ENCODE data around the gene CALML3. TPM values are rescaled to one million over a fixed set of nuclear protein-coding genes. Genes with fewer than 3 reads are reported as not detected.

Gene CALML3
- total RNA-seq, 1 donor from 2014 or later: not detected

GRCh38 chr10:5506751-5507648, 17.8 kb upstream of the CALML3 start:
- intact Hi-C loops (cut with micrococcal nuclease): no loop called here
- Histone ChIP-seq H3K27ac (replicated peaks) (no peak overlapping the region), H3K9me3 (replicated peaks) (no peaks in the 10 kb centered on the region), H3K27me3 (ENCODE audit: low read depth) (peaks cover 17% of the 10 kb centered on the region), H3K4me3 (no peak overlapping the region), H3K4me1 (no peaks in the 10 kb centered on the region), H3K36me3 (no peaks in the 10 kb centered on the region)
- TF ChIP-seq CTCF (IDR thresholded peaks at IDR 0.05; ENCODE audit: borderline replicate concordance): no peak
- DNase-seq: no peak

- Histone ChIP-seq H3K4me3 (no peak overlapping the region), H3K36me3 (no peaks in the 10 kb centered on the region), H3K4me1 (no peaks in the 10 kb centered on the region), H3K27me3 (ENCODE audit: low read depth) (peaks cover 10% of the 10 kb centered on the region), H3K9me3 (replicated peaks) (no peaks in the 10 kb centered on the region), H3K27ac (replicated peaks) (no peak overlapping the region)
- intact Hi-C loops (cut with micrococcal nuclease): no loop called here
- no peak for DNase-seq
- no peak for TF ChIP-seq CTCF (IDR thresholded peaks at IDR 0.05; ENCODE audit: borderline replicate concordance)
Observed at GRCh38 chr10:5507649-5508131, 17.1 kb upstream of the CALML3 start.

- no peak overlapping the region for H3K4me3 ChIP-seq
- no peaks in the 10 kb centered on the region for H3K9me3 ChIP-seq (replicated peaks)
- no peak overlapping the region for H3K27ac ChIP-seq (replicated peaks)
- H3K4me1 ChIP-seq: no peaks in the 10 kb centered on the region
- H3K36me3 ChIP-seq: no peaks in the 10 kb centered on the region
- H3K27me3 ChIP-seq (ENCODE audit: low read depth): peaks cover 7% of the 10 kb centered on the region
- intact Hi-C loops (cut with micrococcal nuclease): no loop called here
- DNase-seq: no peak
- no peak for TF ChIP-seq CTCF (IDR thresholded peaks at IDR 0.05; ENCODE audit: borderline replicate concordance)
Observed at GRCh38 chr10:5508161-5508604, 16.6 kb upstream of the CALML3 start.

GRCh38 chr10:5508786-5509185, 16.0 kb upstream of the CALML3 start:
- no peak for DNase-seq
- peaks cover 12% of the 10 kb centered on the region for H3K27me3 ChIP-seq (ENCODE audit: low read depth)
- intact Hi-C loops (cut with micrococcal nuclease): no loop called here
- no peaks in the 10 kb centered on the region for H3K9me3 ChIP-seq (replicated peaks)
- no peaks in the 10 kb centered on the region for H3K36me3 ChIP-seq
- H3K27ac ChIP-seq (replicated peaks): no peak overlapping the region
- H3K4me3 ChIP-seq: no peak overlapping the region
- H3K4me1 ChIP-seq: no peaks in the 10 kb centered on the region
- TF ChIP-seq CTCF (IDR thresholded peaks at IDR 0.05; ENCODE audit: borderline replicate concordance): no peak

- TF ChIP-seq CTCF (IDR thresholded peaks at IDR 0.05; ENCODE audit: borderline replicate concordance): no peak
Observed at GRCh38 chr10:5509236-5509635, 15.5 kb upstream of the CALML3 start.

More at GRCh38 chr10:5509236-5509635, 15.5 kb upstream of the CALML3 start:
- Histone ChIP-seq H3K4me1 (no peaks in the 10 kb centered on the region), H3K27me3 (ENCODE audit: low read depth) (peaks cover 12% of the 10 kb centered on the region), H3K4me3 (no peak overlapping the region), H3K27ac (replicated peaks) (no peak overlapping the region), H3K36me3 (no peaks in the 10 kb centered on the region), H3K9me3 (replicated peaks) (no peaks in the 10 kb centered on the region)
- no peak for DNase-seq
- intact Hi-C loops (cut with micrococcal nuclease): no loop called here

Measured in left ventricle myocardium inferior (tissue), 1 donor.